Measurements from ENCODE around the gene NCAPD2. TPM values are rescaled to one million over a fixed set of nuclear protein-coding genes. Genes with fewer than 3 reads are reported as not detected.
A peak's percentile ranks its signal among the peaks of the same experiment; 100 is the strongest.

The NCAPD2 gene
- total and polyA plus RNA-seq, 2 donors (not counting 3 experiments of a cell fraction or from before 2014, with no cell fraction given), result 41.8 to 90.1 TPM

GRCh38 chr12:6532051-6532926 lies 38.4 kb downstream of the NCAPD2 start:
- BruUV-seq (replicated peaks), result no TSS peak
- Histone ChIP-seq H3K4me1 (ENCODE audit: control insufficient read depth, extremely low read depth, insufficient read depth, low read length) (peaks cover 31% of the 10 kb centered on the region), H4K20me1 (replicated peaks; ENCODE audit: control insufficient read depth, extremely low read depth, insufficient read depth, low read length) (no peaks in the 10 kb centered on the region), H3K27ac (ENCODE audit: insufficient read depth, low read depth, low read length) (peak overlapping the region; percentile 73), H3K79me2 (ENCODE audit: control insufficient read depth, insufficient read depth, low read length) (peaks cover 30% of the 10 kb centered on the region), H3K4me3 (replicated peaks in 1 of 3; ENCODE audit: insufficient read depth in 1 of 3, low read depth in 1 of 3, low read length in 3 of 3) (no peak overlapping the region), H2AFZ (ENCODE audit: low read depth, low read length) (no peak overlapping the region), H3K4me2 (ENCODE audit: insufficient read depth, low read length) (peak overlapping the region; percentile 57), H3K36me3 (ENCODE audit: control insufficient read depth in 2 of 2, extremely low read depth in 1 of 2, insufficient read depth in 2 of 2, low read length in 2 of 2) (peaks cover 26 to 35% of the 10 kb centered on the region in 2 experiments), H3K27me3 (ENCODE audit: control insufficient read depth in 2 of 2, insufficient read depth in 2 of 2, low read length in 2 of 2) (no peaks in the 10 kb centered on the region), H3K9ac (replicated peaks; ENCODE audit: extremely low read depth, insufficient read depth, low read length) (peak overlapping the region; percentile 96), H3K9me1 (replicated peaks; ENCODE audit: control insufficient read depth, extremely low read depth, insufficient read depth, low read length) (no peaks in the 10 kb centered on the region), H3K9me3 (replicated peaks; ENCODE audit: control insufficient read depth, insufficient read depth, low read length) (no peaks in the 10 kb centered on the region)
- ChIA-PET CTCF (interaction anchor here (0.6 to 1.4 kb wide), 13 partner anchors 9 to 209 kb away, joined by 3 to 6 read pairs (median 3); no protein-coding TSS in a partner anchor), POLR2A (interaction anchor here (1.0 to 1.3 kb wide), 5 partner anchors 15 to 196 kb away, joined by 3 to 7 read pairs (median 4); partner anchors contain the start of genes MRPL51 and VAMP1)
- intact Hi-C loops (cut with micrococcal nuclease), result loop anchor here (1.0 kb wide), 1 partner anchor 109 kb away; no protein-coding TSS in a partner anchor
- peak; percentile 90 for DNase-seq (ENCODE audit: low read depth, low spot score)
- peak; percentile 86 for FAIRE-seq
- peak; percentile 24 for TF ChIP-seq JUN (IDR thresholded peaks at IDR 0.05; ENCODE audit: borderline replicate concordance, insufficient read depth, insufficient read length, low read depth)
- peak; percentile 43 for TF ChIP-seq POLR2AphosphoS5 (IDR thresholded peaks at IDR 0.05; ENCODE audit: insufficient read depth, low read depth, low read length)
- TF ChIP-seq FOS (IDR thresholded peaks at IDR 0.05; ENCODE audit: borderline replicate concordance, insufficient read depth, low read length), result peak; percentile 88
- no peak for TF ChIP-seq POLR2A (IDR thresholded peaks at IDR 0.05; ENCODE audit: low read depth, low read length)
- dilution Hi-C loops (cut with MboI; ENCODE audit: extremely low pct_ligation_motif_present, low sequenced_read_pairs), result no loop called here

All from endothelial cell of umbilical vein (primary cell).